ENCODE measurements around the gene RTP2.

The RTP2 gene

GRCh38 chr3:187717572-187717971 is 15.2 kb upstream of the RTP2 start:
- DNase-seq (ENCODE audit: low read depth) = no peak
- TF ChIP-seq CTCF (IDR thresholded peaks at IDR 0.05; ENCODE audit: control insufficient read depth, insufficient read depth, low read depth, low read length, missing control alignments) = no peak
- H3K4me3 ChIP-seq (ENCODE audit: control insufficient read depth, low read depth, low read length) = no peak overlapping the region

- H3K4me3 ChIP-seq (ENCODE audit: control insufficient read depth, low read depth, low read length) = no peak overlapping the region
- peak; percentile 93 for TF ChIP-seq CTCF (IDR thresholded peaks at IDR 0.05; ENCODE audit: control insufficient read depth, insufficient read depth, low read depth, low read length, missing control alignments)
- no peak for DNase-seq (ENCODE audit: low read depth)
These were observed 12.1 kb upstream of the RTP2 start for GRCh38 chr3:187714404-187714979.

GRCh38 chr3:187713504-187713903 is 11.1 kb upstream of the RTP2 start:
- no peak for DNase-seq (ENCODE audit: low read depth)
- TF ChIP-seq CTCF (IDR thresholded peaks at IDR 0.05; ENCODE audit: control insufficient read depth, insufficient read depth, low read depth, low read length, missing control alignments) = no peak
- H3K4me3 ChIP-seq (ENCODE audit: control insufficient read depth, low read depth, low read length) = no peak overlapping the region

- no peak for DNase-seq (ENCODE audit: low read depth)
- peak; percentile 16 for TF ChIP-seq CTCF (IDR thresholded peaks at IDR 0.05; ENCODE audit: control insufficient read depth, insufficient read depth, low read depth, low read length, missing control alignments)
- H3K4me3 ChIP-seq (ENCODE audit: control insufficient read depth, low read depth, low read length) = no peak overlapping the region
These were observed 6.8 kb upstream of the RTP2 start for GRCh38 chr3:187709155-187709554.

GRCh38 chr3:187708696-187709095 is 6.3 kb upstream of the RTP2 start:
- TF ChIP-seq CTCF (IDR thresholded peaks at IDR 0.05; ENCODE audit: control insufficient read depth, insufficient read depth, low read depth, low read length, missing control alignments) = no peak
- H3K4me3 ChIP-seq (ENCODE audit: control insufficient read depth, low read depth, low read length) = no peak overlapping the region
- no peak for DNase-seq (ENCODE audit: low read depth)

GRCh38 chr3:187706971-187707370 is 4.6 kb upstream of the RTP2 start:
- no peak for DNase-seq (ENCODE audit: low read depth)
- H3K4me3 ChIP-seq (ENCODE audit: control insufficient read depth, low read depth, low read length) = no peak overlapping the region
- TF ChIP-seq CTCF (IDR thresholded peaks at IDR 0.05; ENCODE audit: control insufficient read depth, insufficient read depth, low read depth, low read length, missing control alignments) = no peak

GRCh38 chr3:187705164-187705563 is 2.8 kb upstream of the RTP2 start:
- TF ChIP-seq CTCF (IDR thresholded peaks at IDR 0.05; ENCODE audit: control insufficient read depth, insufficient read depth, low read depth, low read length, missing control alignments) = no peak
- no peak for DNase-seq (ENCODE audit: low read depth)
- H3K4me3 ChIP-seq (ENCODE audit: control insufficient read depth, low read depth, low read length) = no peak overlapping the region
